ENCODE results near the gene NHP2. TPM values are rescaled to one million over a fixed set of nuclear protein-coding genes. Genes with fewer than 3 reads are reported as not detected.

The NHP2 gene
- total and polyA plus RNA-seq, 9 of the 15 experiments (the other 6 are each of a cell fraction or from before 2014, with no cell fraction given) = 52.8 to 622 (median 144) TPM

DNA sequence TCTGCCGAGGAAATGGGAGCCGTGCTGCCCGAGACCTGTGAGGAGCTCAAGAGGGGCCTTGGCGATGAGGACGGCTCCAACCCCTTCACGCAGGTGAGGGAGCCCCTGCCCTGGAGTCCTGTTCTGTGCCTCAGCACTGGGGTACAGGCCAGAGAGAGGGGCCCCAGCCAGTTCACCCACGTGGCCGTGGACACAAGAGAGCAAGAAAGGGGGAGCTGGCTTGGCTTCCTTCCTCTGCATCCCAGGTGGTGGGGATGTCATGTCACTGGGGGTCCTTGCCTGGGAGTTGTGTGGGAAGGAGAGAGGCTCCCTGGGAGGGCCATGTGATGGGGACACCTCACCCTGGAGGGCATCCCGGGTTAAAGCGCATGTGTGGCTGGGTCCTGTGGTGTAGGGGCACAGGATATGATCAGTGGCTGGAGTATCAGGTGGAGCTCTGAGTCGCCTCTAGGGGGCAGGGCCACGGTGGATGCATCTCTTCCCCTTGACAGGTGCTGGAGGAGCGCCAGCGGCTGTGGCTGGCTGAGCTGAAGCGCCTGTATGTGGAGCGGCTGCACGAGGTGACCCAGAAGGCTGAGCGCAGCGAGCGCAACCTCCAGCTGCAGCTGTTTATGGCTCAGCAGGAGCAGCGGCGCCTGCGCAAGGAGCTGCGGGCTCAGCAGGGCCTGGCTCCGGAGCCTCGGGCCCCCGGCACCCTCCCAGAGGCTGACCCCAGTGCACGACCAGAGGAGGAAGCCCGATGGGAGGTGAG, 32.9 kb downstream of the NHP2 start (continued):
- TF ChIP-seq, protein P1, sequence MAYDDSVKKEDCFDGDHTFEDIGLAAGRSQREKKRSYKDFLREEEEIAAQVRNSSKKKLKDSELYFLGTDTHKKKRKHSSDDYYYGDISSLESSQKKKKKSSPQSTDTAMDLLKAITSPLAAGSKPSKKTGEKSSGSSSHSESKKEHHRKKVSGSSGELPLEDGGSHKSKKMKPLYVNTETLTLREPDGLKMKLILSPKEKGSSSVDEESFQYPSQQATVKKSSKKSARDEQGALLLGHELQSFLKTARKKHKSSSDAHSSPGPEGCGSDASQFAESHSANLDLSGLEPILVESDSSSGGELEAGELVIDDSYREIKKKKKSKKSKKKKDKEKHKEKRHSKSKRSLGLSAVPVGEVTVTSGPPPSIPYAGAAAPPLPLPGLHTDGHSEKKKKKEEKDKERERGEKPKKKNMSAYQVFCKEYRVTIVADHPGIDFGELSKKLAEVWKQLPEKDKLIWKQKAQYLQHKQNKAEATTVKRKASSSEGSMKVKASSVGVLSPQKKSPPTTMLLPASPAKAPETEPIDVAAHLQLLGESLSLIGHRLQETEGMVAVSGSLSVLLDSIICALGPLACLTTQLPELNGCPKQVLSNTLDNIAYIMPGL (CRISPR knock-in tag; IDR thresholded peaks at IDR 0.05) = no peak
- TF ChIP-seq, protein P2, sequence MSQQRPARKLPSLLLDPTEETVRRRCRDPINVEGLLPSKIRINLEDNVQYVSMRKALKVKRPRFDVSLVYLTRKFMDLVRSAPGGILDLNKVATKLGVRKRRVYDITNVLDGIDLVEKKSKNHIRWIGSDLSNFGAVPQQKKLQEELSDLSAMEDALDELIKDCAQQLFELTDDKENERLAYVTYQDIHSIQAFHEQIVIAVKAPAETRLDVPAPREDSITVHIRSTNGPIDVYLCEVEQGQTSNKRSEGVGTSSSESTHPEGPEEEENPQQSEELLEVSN (IDR thresholded peaks at IDR 0.05; ENCODE audit: borderline replicate concordance in 1 of 2, extremely low read depth in 1 of 2, insufficient read depth in 1 of 2, insufficient read length in 1 of 2, low read depth in 1 of 2, low read length in 1 of 2, poor library complexity in 1 of 2, severe bottlenecking in 1 of 2) = peak; percentile 75 to 89
- TF ChIP-seq, protein P3, sequence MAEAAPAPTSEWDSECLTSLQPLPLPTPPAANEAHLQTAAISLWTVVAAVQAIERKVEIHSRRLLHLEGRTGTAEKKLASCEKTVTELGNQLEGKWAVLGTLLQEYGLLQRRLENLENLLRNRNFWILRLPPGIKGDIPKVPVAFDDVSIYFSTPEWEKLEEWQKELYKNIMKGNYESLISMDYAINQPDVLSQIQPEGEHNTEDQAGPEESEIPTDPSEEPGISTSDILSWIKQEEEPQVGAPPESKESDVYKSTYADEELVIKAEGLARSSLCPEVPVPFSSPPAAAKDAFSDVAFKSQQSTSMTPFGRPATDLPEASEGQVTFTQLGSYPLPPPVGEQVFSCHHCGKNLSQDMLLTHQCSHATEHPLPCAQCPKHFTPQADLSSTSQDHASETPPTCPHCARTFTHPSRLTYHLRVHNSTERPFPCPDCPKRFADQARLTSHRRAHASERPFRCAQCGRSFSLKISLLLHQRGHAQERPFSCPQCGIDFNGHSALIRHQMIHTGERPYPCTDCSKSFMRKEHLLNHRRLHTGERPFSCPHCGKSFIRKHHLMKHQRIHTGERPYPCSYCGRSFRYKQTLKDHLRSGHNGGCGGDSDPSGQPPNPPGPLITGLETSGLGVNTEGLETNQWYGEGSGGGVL (CRISPR knock-in tag; IDR thresholded peaks at IDR 0.05) = no peak
- peak; percentile 77 for TF ChIP-seq BHLHE40 (IDR thresholded peaks at IDR 0.05; ENCODE audit: low read length)
- no peak for TF ChIP-seq NFE2 (IDR thresholded peaks at IDR 0.05; ENCODE audit: low read depth)
- TF ChIP-seq, protein P4, sequence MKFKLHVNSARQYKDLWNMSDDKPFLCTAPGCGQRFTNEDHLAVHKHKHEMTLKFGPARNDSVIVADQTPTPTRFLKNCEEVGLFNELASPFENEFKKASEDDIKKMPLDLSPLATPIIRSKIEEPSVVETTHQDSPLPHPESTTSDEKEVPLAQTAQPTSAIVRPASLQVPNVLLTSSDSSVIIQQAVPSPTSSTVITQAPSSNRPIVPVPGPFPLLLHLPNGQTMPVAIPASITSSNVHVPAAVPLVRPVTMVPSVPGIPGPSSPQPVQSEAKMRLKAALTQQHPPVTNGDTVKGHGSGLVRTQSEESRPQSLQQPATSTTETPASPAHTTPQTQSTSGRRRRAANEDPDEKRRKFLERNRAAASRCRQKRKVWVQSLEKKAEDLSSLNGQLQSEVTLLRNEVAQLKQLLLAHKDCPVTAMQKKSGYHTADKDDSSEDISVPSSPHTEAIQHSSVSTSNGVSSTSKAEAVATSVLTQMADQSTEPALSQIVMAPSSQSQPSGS (CRISPR knock-in tag; IDR thresholded peaks at IDR 0.05) = no peak
- peak; percentile 40; the same call in 1 of the 2 replicates for TF ChIP-seq CBFA2T2 (conservative IDR thresholded peaks at IDR 0.05)
- no peak for TF ChIP-seq ZNF239 (CRISPR knock-in tag; IDR thresholded peaks at IDR 0.05)
- TF ChIP-seq ARHGAP35 (IDR thresholded peaks at IDR 0.05; ENCODE audit: partially characterized antibody) = no peak
- TF ChIP-seq, protein P5, sequence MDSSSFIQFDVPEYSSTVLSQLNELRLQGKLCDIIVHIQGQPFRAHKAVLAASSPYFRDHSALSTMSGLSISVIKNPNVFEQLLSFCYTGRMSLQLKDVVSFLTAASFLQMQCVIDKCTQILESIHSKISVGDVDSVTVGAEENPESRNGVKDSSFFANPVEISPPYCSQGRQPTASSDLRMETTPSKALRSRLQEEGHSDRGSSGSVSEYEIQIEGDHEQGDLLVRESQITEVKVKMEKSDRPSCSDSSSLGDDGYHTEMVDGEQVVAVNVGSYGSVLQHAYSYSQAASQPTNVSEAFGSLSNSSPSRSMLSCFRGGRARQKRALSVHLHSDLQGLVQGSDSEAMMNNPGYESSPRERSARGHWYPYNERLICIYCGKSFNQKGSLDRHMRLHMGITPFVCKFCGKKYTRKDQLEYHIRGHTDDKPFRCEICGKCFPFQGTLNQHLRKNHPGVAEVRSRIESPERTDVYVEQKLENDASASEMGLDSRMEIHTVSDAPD (CRISPR knock-in tag; IDR thresholded peaks at IDR 0.05) = no peak
- peak; percentile 18 for TF ChIP-seq CCNT2 (IDR thresholded peaks at IDR 0.05; ENCODE audit: borderline replicate concordance, extremely low read depth, insufficient read length, low read depth, low read length)
- TF ChIP-seq HDAC3 (IDR thresholded peaks at IDR 0.05; ENCODE audit: borderline replicate concordance, partially characterized antibody) = no peak
- 0 out of 2 replicates have a peak, but pooled peaks have one; percentile 24 for TF ChIP-seq TEAD4 (IDR thresholded peaks at IDR 0.05; ENCODE audit: low read length)
- no peak for TF ChIP-seq TEAD4 (CRISPR knock-in tag; IDR thresholded peaks at IDR 0.05; ENCODE audit: borderline replicate concordance)
- TF ChIP-seq NFXL1 (CRISPR knock-in tag; IDR thresholded peaks at IDR 0.05) = no peak
- peak; percentile 57; the same call in 1 of the 2 replicates for TF ChIP-seq ZNF143 (CRISPR knock-in tag; IDR thresholded peaks at IDR 0.05)
- peak; percentile 49; the same call in 1 of the 2 replicates for TF ChIP-seq KLF16 (IDR thresholded peaks at IDR 0.05)
- TF ChIP-seq ZNF174 (CRISPR knock-in tag; IDR thresholded peaks at IDR 0.05) = no peak

Data from K562 (cell line).